Measurements from ENCODE around the gene SLX4IP. TPM values are rescaled to one million over a fixed set of nuclear protein-coding genes. Genes with fewer than 3 reads are reported as not detected.

Gene SLX4IP
- total RNA-seq, 2 experiments from 2014 or later: 1.6 to 1.8 TPM

GRCh38 chr20:10466855-10467254 lies 31.8 kb downstream of the SLX4IP start:
- intact Hi-C loops (cut with DNase I, micrococcal nuclease): loop anchor here in 1 of 2 experiments (5.0 kb wide), 1 partner anchor 55 kb away; no protein-coding TSS in a partner anchor
- H3K9me3 Mint-ChIP-seq: no peaks in the 10 kb centered on the region

GRCh38 chr20:10467681-10468339 lies 32.7 kb downstream of the SLX4IP start:
- H3K27ac Mint-ChIP-seq: no peak overlapping the region
- Histone ChIP-seq H3K4me3 (ENCODE audit: low read length) (no peak overlapping the region), H3K9me3 (ENCODE audit: control insufficient read depth in 1 of 2, insufficient read depth in 1 of 2, low read length in 2 of 2) (no peaks in the 10 kb centered on the region), H3K4me1 (ENCODE audit: insufficient read depth, low read length) (no peaks in the 10 kb centered on the region), H3K27me3 (ENCODE audit: control insufficient read depth in 1 of 2, insufficient read depth in 2 of 2, low read length in 2 of 2) (no peaks in the 10 kb centered on the region), H3K27ac (ENCODE audit: low read depth in 1 of 2, low read length in 2 of 2) (no peak overlapping the region), H3K36me3 (ENCODE audit: insufficient read depth, low read length) (no peaks in the 10 kb centered on the region)
- ATAC-seq (ENCODE audit: poor library complexity): no peak
- peaks cover 7% of the 10 kb centered on the region for H3K4me1 Mint-ChIP-seq (ENCODE audit: low read depth)
- intact Hi-C loops (cut with DNase I, micrococcal nuclease): loop anchor here in 1 of 2 experiments (5.0 kb wide), 1 partner anchor 54 kb away; no protein-coding TSS in a partner anchor
- no peaks in the 10 kb centered on the region for H3K27me3 Mint-ChIP-seq
- no peak overlapping the region for H3K4me3 Mint-ChIP-seq
- peaks cover 9% of the 10 kb centered on the region for H3K36me3 Mint-ChIP-seq (ENCODE audit: low read depth)
- H3K9me3 Mint-ChIP-seq: no peaks in the 10 kb centered on the region
- ChIA-PET POLR2A (no interaction called here), CTCF (no interaction called here)
- no peak for TF ChIP-seq CTCF (IDR thresholded peaks at IDR 0.05)
- DNase-seq: no peak

More at GRCh38 chr20:10466855-10467254, 31.8 kb downstream of the SLX4IP start:
- ATAC-seq (ENCODE audit: poor library complexity): no peak
- Mint-ChIP-seq H3K4me1 (ENCODE audit: low read depth) (peaks cover 7% of the 10 kb centered on the region), H3K27ac (no peak overlapping the region), H3K4me3 (no peak overlapping the region), H3K36me3 (ENCODE audit: low read depth) (peaks cover 9% of the 10 kb centered on the region), H3K27me3 (no peaks in the 10 kb centered on the region)
- ChIA-PET CTCF (no interaction called here), POLR2A (no interaction called here)
- Histone ChIP-seq H3K27me3 (ENCODE audit: control insufficient read depth in 1 of 2, insufficient read depth in 2 of 2, low read length in 2 of 2) (no peaks in the 10 kb centered on the region), H3K4me1 (ENCODE audit: insufficient read depth, low read length) (no peaks in the 10 kb centered on the region), H3K36me3 (ENCODE audit: insufficient read depth, low read length) (no peaks in the 10 kb centered on the region), H3K9me3 (ENCODE audit: control insufficient read depth in 1 of 2, insufficient read depth in 1 of 2, low read length in 2 of 2) (no peaks in the 10 kb centered on the region), H3K4me3 (ENCODE audit: low read length) (no peak overlapping the region), H3K27ac (ENCODE audit: low read depth in 1 of 2, low read length in 2 of 2) (no peak overlapping the region)
- no peak for TF ChIP-seq CTCF (IDR thresholded peaks at IDR 0.05)
- no peak for DNase-seq

- no peaks in the 10 kb centered on the region for H3K9me3 Mint-ChIP-seq
- Histone ChIP-seq H3K27ac (ENCODE audit: low read depth in 1 of 2, low read length in 2 of 2) (no peak overlapping the region), H3K27me3 (ENCODE audit: control insufficient read depth in 1 of 2, insufficient read depth in 2 of 2, low read length in 2 of 2) (no peaks in the 10 kb centered on the region), H3K36me3 (ENCODE audit: insufficient read depth, low read length) (no peaks in the 10 kb centered on the region), H3K9me3 (ENCODE audit: control insufficient read depth in 1 of 2, insufficient read depth in 1 of 2, low read length in 2 of 2) (no peaks in the 10 kb centered on the region), H3K4me1 (ENCODE audit: insufficient read depth, low read length) (no peaks in the 10 kb centered on the region), H3K4me3 (ENCODE audit: low read length) (no peak overlapping the region)
- H3K4me3 Mint-ChIP-seq: no peak overlapping the region
- CTCF ChIA-PET: no interaction called here
- intact Hi-C loops (cut with DNase I, micrococcal nuclease): loop anchor here in 1 of 2 experiments (5.0 kb wide), 1 partner anchor 54 kb away; no protein-coding TSS in a partner anchor
- H3K27ac Mint-ChIP-seq: no peak overlapping the region
- peaks cover 5% of the 10 kb centered on the region for H3K36me3 Mint-ChIP-seq (ENCODE audit: low read depth)
- DNase-seq (no peak), ATAC-seq (ENCODE audit: poor library complexity) (no peak)
- H3K4me1 Mint-ChIP-seq (ENCODE audit: low read depth): peaks cover 7% of the 10 kb centered on the region
- H3K27me3 Mint-ChIP-seq: no peaks in the 10 kb centered on the region
- POLR2A ChIA-PET: no interaction called here
- no peak for TF ChIP-seq CTCF (IDR thresholded peaks at IDR 0.05)
Observed at GRCh38 chr20:10468340-10468845, 33.3 kb downstream of the SLX4IP start.

All from CD4-positive, alpha-beta T cell (primary cell).